HepG2 (cell line): Measurements from ENCODE around the gene NKD1. TPM values are rescaled to one million over a fixed set of nuclear protein-coding genes. Genes with fewer than 3 reads are reported as not detected.
A peak's percentile ranks its signal among the peaks of the same experiment; 100 is the strongest.

Experiments used
- ATAC-seq: fragments of 200-7000 bp; cut with Tn5 transposase; 3 replicates; pipeline ENCODE4 v1.9.1; 2020; ENCODE audit warnings: mild to moderate bottlenecking, moderate library complexity
- BruUV-seq: library from RNA; stranded (reverse); fragments of 400-500 nt; replicated peaks from 2 replicates; lab custom pipeline; 2021; lab: Mats Ljungman, UMichigan
- CTCF ChIA-PET: fragments of 300-600 bp; formaldehyde crosslinking; extraction: SDS; loops from one replicate; lab custom pipeline; 2021; ENCODE audit warnings: low total read pairs, inconsistent platforms, low intra/inter-chr PET ratio; lab: Yijun Ruan, JAX
- POLR2A ChIA-PET: fragments of 350-600 bp; sonication (Branson Sonifier 250); formaldehyde crosslinking; loops from one replicate; lab custom pipeline; 2020; ENCODE audit warnings: antibody characterized with exemption, inconsistent platforms; lab: Yijun Ruan, JAX
- DNase-seq: peaks from one replicate; pipeline ENCODE4 v3.0.0-alpha.2; 2015; ENCODE audit warnings: low spot score
- FAIRE-seq: peaks from 3 replicates; lab custom pipeline; 2011; peaks lifted over from hg19 to GRCh38; lab: Jason Lieb, UNC
- H2AFZ ChIP-seq: one replicate; pipeline ENCODE4 v1.6.1; 2011; ENCODE audit warnings: low read length, inconsistent platforms
- H3K27ac ChIP-seq: fragments of 300-600 bp; 3 replicates; pipeline ENCODE4 v1.8.0; 2011; ENCODE audit warnings: mixed run types, mild to moderate bottlenecking, mixed read lengths, low read length, inconsistent platforms; ENCODE audit not compliant: insufficient read depth; ENCODE audit errors: extremely low read length
- H3K27me3 ChIP-seq, 2 experiments: fragments of 200-600 bp in 1 of 2; 2 replicates in 1 of 2; 3 replicates in 1 of 2; pipeline versions ENCODE4 v1.6.0 to v1.8.0; 2011; ENCODE audit warnings: low read length in 2 of 2, mild to moderate bottlenecking in 2 of 2, moderate library complexity in 2 of 2, inconsistent platforms in 1 of 2; ENCODE audit not compliant: insufficient read depth in 2 of 2, control insufficient read depth in 1 of 2
- H3K36me3 ChIP-seq, 2 experiments: fragments of 200-600 bp in 1 of 2; replicated peaks in 1 of 2; 2 replicates in 1 of 2; 3 replicates in 1 of 2; pipeline versions ENCODE4 v1.5.1 to v1.8.0; 2011; ENCODE audit warnings: low read length in 2 of 2, inconsistent platforms in 1 of 2; ENCODE audit not compliant: insufficient read depth in 2 of 2, control insufficient read depth in 1 of 2
- H3K4me1 ChIP-seq: 2 replicates; pipeline ENCODE4 v1.5.1; 2012; ENCODE audit warnings: low read length, inconsistent platforms; ENCODE audit not compliant: insufficient read depth
- H3K4me2 ChIP-seq: 2 replicates; pipeline ENCODE4 v1.6.0; 2011; ENCODE audit warnings: low read depth, low read length, inconsistent platforms
- H3K4me3 ChIP-seq, 3 experiments: fragments of 200-600 bp in 1 of 3; sonication (generic), shearing (Covaris generic) in 1 of 3; replicated peaks in 1 of 3; 2 replicates each; pipeline ENCODE4 v1.5.1; 2011 to 2016; ENCODE audit warnings: low read length in 3 of 3, inconsistent platforms in 2 of 3, low read depth in 2 of 3, mild to moderate bottlenecking in 2 of 3, control low read depth in 1 of 3, mixed read lengths in 1 of 3; ENCODE audit not compliant: insufficient read depth in 1 of 3
- H3K79me2 ChIP-seq: one replicate; pipeline ENCODE4 v1.6.1; 2011; ENCODE audit warnings: low read length, inconsistent platforms; ENCODE audit not compliant: insufficient read depth
- H3K9ac ChIP-seq: 2 replicates; pipeline ENCODE4 v1.6.0; 2011; ENCODE audit warnings: mild to moderate bottlenecking, low read depth, low read length, inconsistent platforms; ENCODE audit not compliant: insufficient read depth
- H3K9me3 ChIP-seq: 2 replicates; pipeline ENCODE4 v1.5.1; 2012; ENCODE audit warnings: mild to moderate bottlenecking, low read length
- H4K20me1 ChIP-seq: 2 replicates; pipeline ENCODE4 v1.6.0; 2011; ENCODE audit warnings: inconsistent platforms, mild to moderate bottlenecking, low read length, moderate library complexity; ENCODE audit not compliant: insufficient read depth
- CEBPB ChIP-seq: IDR thresholded peaks from 2 replicates; pipeline ENCODE4 v1.6.1; 2011; ENCODE audit warnings: low read depth, low read length, improper control_type of control experiment, borderline replicate concordance
- CEBPG ChIP-seq: IDR thresholded peaks from 2 replicates; pipeline ENCODE4 v1.6.1; 2016
- PCBP2 ChIP-seq: fragments of 200-400 bp; formaldehyde crosslinking; optimal IDR thresholded peaks from 2 replicates; pipeline ENCODE3; 2018; ENCODE audit warnings: low read length, low read depth; ENCODE audit not compliant: poor library complexity, severe bottlenecking
- U2AF1 ChIP-seq: fragments of 200-400 bp; formaldehyde crosslinking; optimal IDR thresholded peaks from 2 replicates; pipeline ENCODE3; 2017; ENCODE audit warnings: mild to moderate bottlenecking, low read depth, low read length
- ZNF883 ChIP-seq: sonication (generic); formaldehyde crosslinking; IDR thresholded peaks from 2 replicates; pipeline ENCODE4 v1.5.1; 2020; ENCODE audit warnings: mild to moderate bottlenecking, missing genetic modification reagents; ENCODE audit errors: not compliant biosample characterization
- WGBS: methylation state at CpG from one replicate; pipeline ENCODE4 v1.1.6; 2017; ENCODE audit warnings: low lambda C conversion rate; 5-methylcytosine and 5-hydroxymethylcytosine counted together
- in situ Hi-C: cut with HindIII; loops from 2 replicates; pipeline ENCODE4 v1.10.0; 2017; ENCODE audit warnings: low pct_unique_long_range_greater_than_20kb; ENCODE audit not compliant: extremely low pct_ligation_motif_present
- intact Hi-C: fragments of 100-400 bp; cut with micrococcal nuclease; formaldehyde crosslinking; loops from one replicate; pipeline ENCODE4 v1.10.0; 2022; ENCODE audit not compliant: unreplicated experiment
- polyA plus RNA-seq, 8 experiments: library from polyadenylated mRNA; depleted of rRNA in 3 of 8; stranded (reverse) in 7 of 8; unstranded in 1 of 8; fragments of >200 nt; fragmentation: Illumina TruSeq in 4 of 8; extraction: Trizol in 4 of 8; gene quantifications; 2 replicates each; pipeline versions ENCODE4 v1.2.1 to v1.2.3, GENCODE V29; 2011 to 2016; ENCODE audit warnings: low read depth in 4 of 8, missing spikeins in 1 of 8, mixed read lengths in 1 of 8; ENCODE audit not compliant: insufficient read depth in 1 of 8
- total RNA-seq, 5 experiments: library from RNA; depleted of rRNA; stranded (reverse); fragments of >200 nt; fragmentation: Illumina TruSeq; extraction: Trizol; gene quantifications; 2 replicates each; pipeline ENCODE4 v1.2.3, GENCODE V29; 2016; ENCODE audit warnings: low read depth in 1 of 5
- TF ChIP-seq, protein P1 (sequence below): sonication (generic); formaldehyde crosslinking; IDR thresholded peaks from 2 replicates; pipeline ENCODE4 v1.4.0; 2020; ENCODE audit warnings: missing genetic modification reagents

Gene NKD1
- total and polyA plus RNA-seq, 2 of the 13 experiments (the other 11 are each of a cell fraction or from before 2014, with no cell fraction given): 70.4 to 121 TPM

DNA sequence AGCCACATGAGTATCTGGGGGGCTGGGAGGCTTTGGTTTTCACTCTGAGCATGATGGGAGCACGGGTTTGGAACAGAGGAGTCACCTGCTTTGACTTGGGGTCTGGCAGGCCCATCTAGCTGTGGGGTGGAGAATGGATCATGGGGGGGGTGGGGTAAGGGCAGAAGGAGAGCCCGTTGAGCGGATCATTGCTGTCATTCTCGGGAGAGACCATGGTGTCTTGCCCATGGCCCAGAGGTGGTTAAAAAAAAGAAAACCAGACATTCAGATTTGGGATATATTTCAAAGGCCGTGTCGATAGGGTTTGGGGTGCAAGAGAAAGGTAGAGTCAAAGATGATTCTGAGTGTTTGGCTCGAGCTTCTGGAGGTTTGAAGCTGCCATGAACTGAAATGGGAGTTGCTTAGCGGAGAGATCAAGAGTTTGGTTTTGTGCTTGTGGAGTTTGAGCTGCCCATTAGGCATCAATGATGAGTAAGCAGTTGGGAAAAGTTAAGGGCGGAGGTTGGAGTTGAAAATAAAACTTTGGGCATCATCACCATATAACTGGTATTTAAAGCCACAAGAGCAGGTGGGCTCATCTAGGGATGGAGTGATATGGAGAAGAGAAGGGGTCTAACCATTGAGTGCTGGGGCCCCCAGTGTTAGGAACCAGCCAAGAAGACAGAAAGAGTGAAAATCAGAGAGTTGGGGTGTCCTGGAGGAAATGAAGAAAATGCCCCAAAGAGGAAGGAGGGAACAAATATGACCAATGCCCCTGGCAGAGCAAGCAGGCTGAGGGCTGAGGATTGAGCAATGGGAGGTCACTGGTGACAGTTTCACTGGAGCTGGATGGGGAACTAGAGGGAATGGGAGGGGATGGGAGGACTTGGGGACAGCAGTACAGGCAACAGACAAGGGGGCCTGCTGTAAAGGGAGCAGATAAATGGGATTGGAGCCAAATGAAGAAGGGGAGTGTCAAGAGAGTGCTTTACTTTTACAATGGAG is 147.1 kb downstream of the NKD1 start:
- 78% methylated on average over 9 of the region's 9 CpGs for WGBS
- no peak for ATAC-seq

More for the DNA sequence above, 147.1 kb downstream of the NKD1 start:
- H3K4me2 ChIP-seq: peak overlapping the region; percentile 67
- peaks cover 6 to 34% of the 10 kb centered on the region in 2 experiments; a peak in 4 of 5 replicates for H3K27me3 ChIP-seq
- H3K79me2 ChIP-seq: no peaks in the 10 kb centered on the region
- H2AFZ ChIP-seq: no peak overlapping the region
- H3K9ac ChIP-seq: no peak overlapping the region
- BruUV-seq: no TSS peak
- no peak overlapping the region; a peak in 1 of 6 replicates for H3K4me3 ChIP-seq
- in situ Hi-C loops (no loop called here), intact Hi-C loops (no loop called here)
- peaks cover 72% of the 10 kb centered on the region for H3K4me1 ChIP-seq
- no peak overlapping the region for H3K27ac ChIP-seq
- no peaks in the 10 kb centered on the region for H3K36me3 ChIP-seq
- POLR2A ChIA-PET: interaction anchor here (1.5 to 1.7 kb wide), 2 partner anchors 16 to 25 kb away, joined by 3 to 4 read pairs; no protein-coding TSS in a partner anchor
- H4K20me1 ChIP-seq: no peaks in the 10 kb centered on the region
- no peak for DNase-seq
- TF ChIP-seq, protein P1, sequence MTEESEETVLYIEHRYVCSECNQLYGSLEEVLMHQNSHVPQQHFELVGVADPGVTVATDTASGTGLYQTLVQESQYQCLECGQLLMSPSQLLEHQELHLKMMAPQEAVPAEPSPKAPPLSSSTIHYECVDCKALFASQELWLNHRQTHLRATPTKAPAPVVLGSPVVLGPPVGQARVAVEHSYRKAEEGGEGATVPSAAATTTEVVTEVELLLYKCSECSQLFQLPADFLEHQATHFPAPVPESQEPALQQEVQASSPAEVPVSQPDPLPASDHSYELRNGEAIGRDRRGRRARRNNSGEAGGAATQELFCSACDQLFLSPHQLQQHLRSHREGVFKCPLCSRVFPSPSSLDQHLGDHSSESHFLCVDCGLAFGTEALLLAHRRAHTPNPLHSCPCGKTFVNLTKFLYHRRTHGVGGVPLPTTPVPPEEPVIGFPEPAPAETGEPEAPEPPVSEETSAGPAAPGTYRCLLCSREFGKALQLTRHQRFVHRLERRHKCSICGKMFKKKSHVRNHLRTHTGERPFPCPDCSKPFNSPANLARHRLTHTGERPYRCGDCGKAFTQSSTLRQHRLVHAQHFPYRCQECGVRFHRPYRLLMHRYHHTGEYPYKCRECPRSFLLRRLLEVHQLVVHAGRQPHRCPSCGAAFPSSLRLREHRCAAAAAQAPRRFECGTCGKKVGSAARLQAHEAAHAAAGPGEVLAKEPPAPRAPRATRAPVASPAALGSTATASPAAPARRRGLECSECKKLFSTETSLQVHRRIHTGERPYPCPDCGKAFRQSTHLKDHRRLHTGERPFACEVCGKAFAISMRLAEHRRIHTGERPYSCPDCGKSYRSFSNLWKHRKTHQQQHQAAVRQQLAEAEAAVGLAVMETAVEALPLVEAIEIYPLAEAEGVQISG (CRISPR knock-in tag): no peak
- TF ChIP-seq U2AF1 (peak; percentile 18), CEBPB (peak; percentile 76; the same call in 1 of the 2 replicates), ZNF883 (CRISPR knock-in tag) (no peak), PCBP2 (peak; percentile 11), CEBPG (CRISPR knock-in tag) (peak; percentile 70)
- H3K9me3 ChIP-seq: no peaks in the 10 kb centered on the region
- CTCF ChIA-PET: no interaction called here
- FAIRE-seq: peak; percentile 8
